ENCODE measurements around the gene CFLAR.

CFLAR gene

DNA sequence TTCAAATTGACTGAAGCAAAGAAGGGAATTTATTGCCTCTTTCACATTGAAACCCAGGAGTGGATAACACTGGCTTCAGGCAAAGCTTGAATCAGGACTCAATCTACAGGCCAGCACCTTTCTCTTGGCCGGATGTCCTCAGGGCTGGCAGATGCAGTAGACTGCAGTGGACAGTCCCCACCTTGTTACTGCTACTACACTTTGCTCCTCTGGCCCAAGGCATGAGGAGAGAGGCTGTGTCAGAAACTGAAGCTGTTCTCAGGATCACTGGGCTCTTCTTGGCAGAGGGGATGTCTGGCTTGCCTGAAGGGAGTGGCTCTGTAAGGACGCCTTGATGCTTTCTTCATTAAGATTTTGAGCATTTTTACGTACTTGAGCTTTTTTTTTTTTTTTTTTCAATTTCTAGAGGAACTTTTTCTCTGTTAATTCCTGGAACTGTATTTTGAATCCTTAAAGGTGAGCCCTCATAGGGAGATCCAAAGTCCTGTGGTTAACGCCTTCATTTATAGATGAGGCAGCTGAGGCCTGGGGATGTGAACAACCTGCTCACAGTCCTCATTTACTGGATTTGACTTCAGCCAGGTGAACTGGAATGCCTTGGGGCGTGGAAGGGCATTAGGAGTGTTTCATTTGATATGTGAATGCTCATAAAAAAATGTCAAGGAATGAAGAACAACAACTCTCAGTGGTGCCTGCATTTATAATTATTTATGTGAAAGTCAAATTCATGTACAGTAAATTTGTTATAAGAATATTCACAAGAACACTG lies 103.5 kb downstream of the CFLAR start:
- no peak for DNase-seq

DNA sequence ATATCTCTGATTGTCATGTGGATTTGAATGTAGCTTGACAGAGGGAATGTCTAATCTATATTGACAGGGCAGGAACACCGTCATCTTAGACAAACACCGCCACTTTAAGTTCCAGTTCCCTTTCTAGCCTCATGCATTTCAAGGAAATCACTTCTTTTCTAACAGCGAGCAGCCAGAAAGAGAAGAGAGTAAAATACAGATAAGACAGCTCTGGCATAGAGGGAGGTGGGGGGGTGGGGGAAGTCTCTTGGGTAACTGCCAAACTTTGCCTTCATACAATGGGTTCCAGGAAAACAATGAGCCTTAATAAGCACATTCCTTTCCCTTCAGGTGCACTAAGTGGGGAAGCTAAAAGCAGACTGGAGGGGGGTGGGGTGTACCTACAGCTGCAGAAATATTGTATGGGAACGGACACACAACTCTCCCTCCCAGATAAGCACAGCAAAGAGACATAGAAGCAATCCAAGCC lies 104.2 kb downstream of the CFLAR start:
- no peak for DNase-seq

DNA sequence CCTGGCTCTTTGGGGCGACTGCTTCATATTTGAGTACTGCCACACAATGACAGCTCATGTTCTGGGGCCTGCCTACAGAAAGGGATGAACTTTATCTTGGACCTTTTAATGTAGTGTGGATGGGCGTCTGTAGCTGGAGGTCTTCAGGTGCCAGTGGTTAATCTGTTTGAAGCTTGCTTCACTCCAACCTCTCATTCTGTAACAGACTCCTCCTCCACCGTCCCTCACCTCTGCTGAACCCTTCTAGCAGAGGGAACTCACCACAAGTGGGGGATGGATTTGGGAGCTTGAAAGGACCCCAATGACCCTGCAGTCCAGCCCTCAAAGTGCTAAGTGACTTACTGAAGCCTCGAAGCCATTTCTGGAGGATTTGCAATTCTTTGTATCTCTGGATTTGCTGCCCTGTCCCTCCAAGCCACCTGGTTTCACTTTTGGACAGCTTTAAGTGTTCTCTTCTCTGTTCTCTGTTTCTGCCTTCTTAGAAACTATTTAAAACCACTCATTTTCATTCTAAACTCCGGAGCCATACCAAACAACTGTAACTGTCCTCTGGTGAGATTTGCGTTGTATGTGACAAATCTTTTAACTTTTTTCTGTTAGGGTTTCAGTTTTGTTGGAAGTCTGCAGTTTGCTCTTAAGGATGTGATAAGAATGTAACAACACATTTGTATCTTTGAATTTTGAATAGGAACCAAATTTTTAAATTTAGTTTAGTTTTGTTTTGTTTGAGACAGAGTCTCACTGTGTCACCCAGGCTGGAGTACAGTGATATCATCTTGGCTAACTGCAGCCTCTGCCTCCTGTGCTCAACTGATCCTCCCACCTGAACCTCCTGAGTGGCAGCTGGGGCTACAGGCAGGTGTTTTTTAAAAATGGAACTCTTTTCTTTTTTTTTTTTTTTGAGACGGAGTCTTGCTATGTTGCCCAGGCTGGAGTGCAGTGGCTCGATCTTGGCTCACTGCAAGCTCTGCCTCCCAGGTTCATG lies 107.4 kb downstream of the CFLAR start:
- no peak for DNase-seq

All from 8988T (cell line).